HCT116 (cell line): ENCODE measurements around the gene CTSE. TPM values are rescaled to one million over a fixed set of nuclear protein-coding genes. Genes with fewer than 3 reads are reported as not detected.

Experiments
- ATAC-seq: fragments of 200-7000 bp; cut with Tn5 transposase; 2 replicates; pipeline ENCODE4 v1.9.1; 2020; ENCODE audit warnings: mild to moderate bottlenecking, moderate library complexity
- BruUV-seq: library from RNA; stranded (reverse); fragments of 400-500 nt; replicated peaks from 2 replicates; lab custom pipeline; 2021; lab: Mats Ljungman, UMichigan
- CTCF ChIA-PET: fragments of 300-600 bp; sonication (Branson Sonifier 250); formaldehyde crosslinking; loops from one replicate; lab custom pipeline; 2021; ENCODE audit warnings: antibody characterized with exemption; lab: Charles Lee
- POLR2A ChIA-PET: fragments of 300-600, 350-600 bp; sonication (Branson Sonifier 250); formaldehyde crosslinking; loops from one replicate; lab custom pipeline; 2021; ENCODE audit warnings: antibody characterized with exemption; lab: Charles Lee
- RAD21 ChIA-PET, 2 experiments: fragments of 300-600 bp; sonication (Branson Sonifier 250); formaldehyde crosslinking; loops; one replicate each; lab custom pipeline; 2023; ENCODE audit warnings: low total read pairs in 2 of 2; ENCODE audit not compliant: uncharacterized antibody in 2 of 2, unreplicated experiment in 2 of 2, low non-redundant PET in 1 of 2; lab: Charles Lee
- DNase-seq: peaks from one replicate; pipeline ENCODE4 v3.0.0-alpha.2; 2010; ENCODE audit warnings: low read depth, low spot score
- H2AFZ ChIP-seq: fragments of 200-600 bp; shearing (Covaris generic), sonication (generic); 2 replicates; pipeline ENCODE4 v1.6.1; 2017; ENCODE audit warnings: low read depth, mixed run types, mixed read lengths, antibody characterized with exemption, low read length; ENCODE audit not compliant: poor library complexity, severe bottlenecking
- H3K27ac ChIP-seq: 2 replicates; pipeline ENCODE4 v1.5.1; 2012; ENCODE audit warnings: low read depth, low read length
- H3K27me3 ChIP-seq: fragments of 200-600 bp; sonication (generic); 2 replicates; pipeline ENCODE4 v1.6.1; 2016; ENCODE audit warnings: mixed run types, low read length, mixed read lengths; ENCODE audit not compliant: insufficient read depth
- H3K36me3 ChIP-seq, 2 experiments: fragments of 200-500 bp in 1 of 2; fragments of 200-600 bp in 1 of 2; sonication (Bioruptor generic) in 1 of 2; sonication (generic) in 1 of 2; 2 replicates each; pipeline versions ENCODE4 v1.5.1 to v1.6.1; 2014 to 2016; ENCODE audit warnings: low read length in 2 of 2, inconsistent platforms in 1 of 2, mixed read lengths in 1 of 2, mixed run types in 1 of 2; ENCODE audit not compliant: insufficient read depth in 2 of 2, control insufficient read depth in 1 of 2
- H3K4me1 ChIP-seq, 2 experiments: fragments of 200-600 bp in 1 of 2; sonication (generic) in 1 of 2; 2 replicates each; pipeline versions ENCODE4 v1.5.1 to v1.6.1; 2012 to 2017; ENCODE audit warnings: low read length in 2 of 2, inconsistent platforms in 1 of 2, mild to moderate bottlenecking in 1 of 2, mixed read lengths in 1 of 2, mixed run types in 1 of 2, moderate library complexity in 1 of 2; ENCODE audit not compliant: insufficient read depth in 2 of 2, control insufficient read depth in 1 of 2
- H3K4me2 ChIP-seq: fragments of 200-600 bp; sonication (generic); 2 replicates; pipeline ENCODE4 v1.6.1; 2017; ENCODE audit warnings: mixed run types, low read length, mixed read lengths
- H3K4me3 ChIP-seq, 2 experiments: fragments of 200-600 bp in 1 of 2; sonication (generic) in 1 of 2; replicated peaks in 1 of 2; 2 replicates each; pipeline ENCODE4 v1.5.1; 2011 to 2016; ENCODE audit warnings: low read length in 2 of 2, control low read depth in 1 of 2, low read depth in 1 of 2, mild to moderate bottlenecking in 1 of 2, mixed read lengths in 1 of 2, mixed run types in 1 of 2
- H3K79me2 ChIP-seq: fragments of 200-600 bp; sonication (generic); 2 replicates; pipeline ENCODE4 v1.6.1; 2017; ENCODE audit warnings: mild to moderate bottlenecking, mixed run types, low read length, moderate library complexity, mixed read lengths; ENCODE audit not compliant: insufficient read depth
- H3K9ac ChIP-seq: fragments of 200-600 bp; sonication (generic); 2 replicates; pipeline ENCODE4 v1.6.1; 2016; ENCODE audit warnings: low read length, mixed read lengths
- H3K9me2 ChIP-seq: fragments of 200-600 bp; sonication (generic), shearing (Covaris generic); 2 replicates; pipeline ENCODE4 v1.6.1; 2017; ENCODE audit warnings: mixed run types, mild to moderate bottlenecking, moderate library complexity; ENCODE audit not compliant: insufficient read depth
- H3K9me3 ChIP-seq, 2 experiments: fragments of 200-500 bp in 1 of 2; fragments of 200-600 bp in 1 of 2; sonication (Bioruptor generic) in 1 of 2; sonication (generic) in 1 of 2; 2 replicates each; pipeline ENCODE4 v1.6.1; 2014 to 2017; ENCODE audit warnings: low read length in 2 of 2, mixed read lengths in 2 of 2, inconsistent platforms in 1 of 2, low read depth in 1 of 2, mild to moderate bottlenecking in 1 of 2, mixed run types in 1 of 2, moderate library complexity in 1 of 2; ENCODE audit not compliant: control insufficient read depth in 1 of 2, insufficient read depth in 1 of 2
- H4K20me1 ChIP-seq: fragments of 200-600 bp; sonication (generic), shearing (Covaris generic); 2 replicates; pipeline ENCODE4 v1.6.1; 2017; ENCODE audit warnings: mixed run types, mild to moderate bottlenecking, moderate library complexity; ENCODE audit not compliant: insufficient read depth
- CBX3 ChIP-seq: IDR thresholded peaks from 2 replicates; pipeline ENCODE4 v1.6.1; 2012; ENCODE audit warnings: low read depth
- CTCF ChIP-seq, 3 experiments: fragments of 200-600 bp in 1 of 3; sonication (generic) in 1 of 3; IDR thresholded peaks in 2 of 3; conservative IDR thresholded peaks in 1 of 3; 2 replicates each; pipeline ENCODE4 v1.5.1; 2012 to 2017; ENCODE audit warnings: low read depth in 2 of 3, low read length in 2 of 3, antibody characterized with exemption in 1 of 3, borderline replicate concordance in 1 of 3, control low read depth in 1 of 3, mild to moderate bottlenecking in 1 of 3, mixed read lengths in 1 of 3, mixed run types in 1 of 3, moderate library complexity in 1 of 3; ENCODE audit not compliant: insufficient read depth in 1 of 3
- EGR1 ChIP-seq: IDR thresholded peaks from 2 replicates; pipeline ENCODE4 v1.6.1; 2012; ENCODE audit warnings: low read depth
- EZH2 ChIP-seq: fragments of 200-600 bp; sonication (generic); IDR thresholded peaks from 2 replicates; pipeline ENCODE4 v1.6.1; 2017; ENCODE audit warnings: antibody characterized with exemption, mixed run types
- EZH2phosphoT487 ChIP-seq: fragments of 200-600 bp; IDR thresholded peaks from 2 replicates; pipeline ENCODE4 v1.6.1; 2018; ENCODE audit warnings: antibody characterized with exemption, borderline replicate concordance
- JUND ChIP-seq: IDR thresholded peaks from 2 replicates; pipeline ENCODE4 v1.6.1; 2012
- REST ChIP-seq: IDR thresholded peaks from 2 replicates; pipeline ENCODE4 v1.6.1; 2012; ENCODE audit warnings: low read depth
- SP1 ChIP-seq: IDR thresholded peaks from 2 replicates; pipeline ENCODE4 v1.6.1; 2012; ENCODE audit warnings: low read depth
- SRF ChIP-seq: IDR thresholded peaks from 2 replicates; pipeline ENCODE4 v1.6.1; 2012; ENCODE audit warnings: low read depth
- TCF7L2 ChIP-seq: IDR thresholded peaks from 2 replicates; pipeline ENCODE4 v1.7.0; 2011; ENCODE audit warnings: borderline replicate concordance, inconsistent platforms; ENCODE audit not compliant: insufficient read depth, insufficient read length; ENCODE audit errors: extremely low read depth
- ZBTB33 ChIP-seq: IDR thresholded peaks from 2 replicates; pipeline ENCODE4 v1.6.1; 2011; ENCODE audit warnings: mild to moderate bottlenecking, low read length, moderate library complexity; ENCODE audit not compliant: insufficient replicate concordance; ENCODE audit errors: extremely low read depth
- ZNF274 ChIP-seq: fragments of 200-500 bp; sonication (Bioruptor generic); IDR thresholded peaks from 2 replicates; pipeline ENCODE4 v1.6.1; 2014; ENCODE audit warnings: mild to moderate bottlenecking, low read depth, low read length, inconsistent platforms
- intact Hi-C: fragments of 100-400 bp; cut with micrococcal nuclease; formaldehyde crosslinking; loops from 2 replicates; pipeline ENCODE4 v1.10.0; 2022
- total RNA-seq: library from RNA; stranded (reverse); gene quantifications from one replicate; pipeline ENCODE4 v1.2.1, GENCODE V29; 2021; ENCODE audit not compliant: unreplicated experiment

Gene CTSE
- total RNA-seq, 1 experiment from 2014 or later: 0.12 TPM

- BruUV-seq: no TSS peak
- no peak for ATAC-seq
- no peaks in the 10 kb centered on the region for H3K9me2 ChIP-seq
- ChIA-PET CTCF (no interaction called here), POLR2A (no interaction called here), RAD21 (no interaction called here)
- no peaks in the 10 kb centered on the region for H4K20me1 ChIP-seq
- H3K4me2 ChIP-seq: no peak overlapping the region
- H3K9ac ChIP-seq: no peak overlapping the region
- H3K79me2 ChIP-seq: no peaks in the 10 kb centered on the region
- H3K4me1 ChIP-seq: no peaks in the 10 kb centered on the region
- no peaks in the 10 kb centered on the region for H3K27me3 ChIP-seq
- DNase-seq: no peak
- H2AFZ ChIP-seq: no peak overlapping the region
- no peak overlapping the region for H3K27ac ChIP-seq
- intact Hi-C loops: no loop called here
- TF ChIP-seq CTCF (IDR thresholded peaks at IDR 0.05 in 2 of 3, conservative IDR thresholded peaks at IDR 0.05 in 1 of 3; ENCODE audit: borderline replicate concordance in 1 of 3, insufficient read depth in 1 of 3, low read depth in 2 of 3, low read length in 2 of 3): no peak
- TF ChIP-seq JUND: no peak
- TF ChIP-seq EZH2: no peak
- TF ChIP-seq ZBTB33: no peak
- no peak for TF ChIP-seq TCF7L2
- no peak for TF ChIP-seq SRF
- no peak for TF ChIP-seq REST
- TF ChIP-seq SP1: no peak
- TF ChIP-seq EGR1: no peak
- no peak for TF ChIP-seq ZNF274
- TF ChIP-seq CBX3: no peak
- no peak for TF ChIP-seq EZH2phosphoT487
- TF ChIP-seq, all 23 proteins: peak for 0
- H3K9me3 ChIP-seq: no peaks in the 10 kb centered on the region
- no peaks in the 10 kb centered on the region for H3K36me3 ChIP-seq
- H3K4me3 ChIP-seq: no peak overlapping the region
These were observed 25.6 kb upstream of the CTSE start for GRCh38 chr1:206049293-206049692.
